Lower leg skin (tissue), 4 donors: ENCODE results near the gene CHD2. TPM values are rescaled to one million over a fixed set of nuclear protein-coding genes. Genes with fewer than 3 reads are reported as not detected.

Source experiments
- DNase-seq, 2 donors: peaks; one replicate each; pipeline ENCODE4 v3.0.0-alpha.2; 2019; ENCODE audit warnings: low spot score in 2 of 2
- H3K4me3 ChIP-seq: fragments of 200-600 bp; sonication (generic); 2 replicates; pipeline ENCODE4 v1.5.1; 2017; ENCODE audit warnings: mild to moderate bottlenecking, low read depth; ENCODE audit not compliant: poor library complexity, severe bottlenecking
- CTCF ChIP-seq, 3 donors: fragments of 450-650 bp; IDR thresholded peaks; one replicate each; pipeline ENCODE4 v1.5.1; 2016; ENCODE audit warnings: antibody characterized with exemption in 3 of 3, mild to moderate bottlenecking in 3 of 3, moderate library complexity in 2 of 3
- POLR2A ChIP-seq, 2 donors: fragments of 450-650 bp; IDR thresholded peaks; one replicate each; pipeline ENCODE4 v1.6.1; 2016 to 2017; ENCODE audit warnings: antibody characterized with exemption in 2 of 2, mild to moderate bottlenecking in 1 of 2, moderate library complexity in 1 of 2
- WGBS, 2 donors: methylation state at CpG; one replicate each; pipeline ENCODE4 v1.1.5; 2018; 5-methylcytosine and 5-hydroxymethylcytosine counted together
- intact Hi-C: fragments of 100-400 bp; cut with DNase I; formaldehyde crosslinking; loops from one replicate; pipeline ENCODE4 v1.15.0; 2023; ENCODE audit warnings: low total_unique reads
- total RNA-seq, 4 donors: library from RNA; depleted of rRNA; stranded (reverse); fragments of >200 nt; gene quantifications; one replicate each; pipeline ENCODE4 v1.1.0, GENCODE V29; 2016

CHD2 gene
- total RNA-seq, 4 donors from 2014 or later = 75.8 to 175 (median 88.6) TPM

GRCh38 chr15:92902737-92903593 lies 2.8 kb downstream of the CHD2 start:
- intact Hi-C loops = no loop called here
- WGBS, 2 donors = 1 to 2% methylated on average over 4 of the region's 4 CpGs
- TF ChIP-seq POLR2A (IDR thresholded peaks at IDR 0.05) (no peak), CTCF (IDR thresholded peaks at IDR 0.05) (no peak)

GRCh38 chr15:92903631-92903965 lies 3.5 kb downstream of the CHD2 start:
- H3K4me3 ChIP-seq = peak overlapping the region; percentile 27
- no peak for DNase-seq
- WGBS, 2 donors = 2% methylated on average over 8 of the region's 8 CpGs
- intact Hi-C loops = no loop called here
- TF ChIP-seq POLR2A (IDR thresholded peaks at IDR 0.05) = no peak
- no peak for TF ChIP-seq CTCF (IDR thresholded peaks at IDR 0.05)

More at GRCh38 chr15:92902737-92903593, 2.8 kb downstream of the CHD2 start:
- no peak for DNase-seq
- no peak overlapping the region for H3K4me3 ChIP-seq

- peak in 1 of 2 donors; percentile 81 for TF ChIP-seq POLR2A (IDR thresholded peaks at IDR 0.05)
- TF ChIP-seq CTCF (IDR thresholded peaks at IDR 0.05) = no peak
- peak overlapping the region; percentile 27 for H3K4me3 ChIP-seq
- WGBS, 2 donors = 0% methylated on average over 44 to 46 of the region's 47 CpGs
- peak; percentile 98 to 100 for DNase-seq
- intact Hi-C loops = no loop called here
Observed at GRCh38 chr15:92903966-92904721, 4.0 kb downstream of the CHD2 start.

GRCh38 chr15:92904722-92905571 lies 4.8 kb downstream of the CHD2 start:
- TF ChIP-seq CTCF (IDR thresholded peaks at IDR 0.05) = no peak
- no peak for TF ChIP-seq POLR2A (IDR thresholded peaks at IDR 0.05)
- intact Hi-C loops = loop anchor here (5.0 kb wide), 1 partner anchor 98 kb away; no protein-coding TSS in a partner anchor
- DNase-seq = no peak
- H3K4me3 ChIP-seq = peak overlapping the region; percentile 15
- 3 to 5% methylated on average over 16 of the region's 16 CpGs for WGBS, 2 donors

- TF ChIP-seq POLR2A (IDR thresholded peaks at IDR 0.05) = no peak
- no peak for TF ChIP-seq CTCF (IDR thresholded peaks at IDR 0.05)
- WGBS, 2 donors = 8 to 9% methylated on average over 3 of the region's 3 CpGs
- H3K4me3 ChIP-seq = no peak overlapping the region
- intact Hi-C loops = loop anchor here (5.0 kb wide), 1 partner anchor 99 kb away; no protein-coding TSS in a partner anchor
- DNase-seq = no peak
Observed at GRCh38 chr15:92906020-92906419, 5.9 kb downstream of the CHD2 start.
